Lower leg skin (tissue), 4 donors: Measurements from ENCODE around the gene PNPLA2. TPM values are rescaled to one million over a fixed set of nuclear protein-coding genes. Genes with fewer than 3 reads are reported as not detected.

Experiments
- DNase-seq, 2 donors: peaks; one replicate each; pipeline ENCODE4 v3.0.0-alpha.2; 2019; ENCODE audit warnings: low spot score in 2 of 2
- H3K4me3 ChIP-seq: fragments of 200-600 bp; sonication (generic); 2 replicates; pipeline ENCODE4 v1.5.1; 2017; ENCODE audit warnings: mild to moderate bottlenecking, low read depth; ENCODE audit not compliant: poor library complexity, severe bottlenecking
- CTCF ChIP-seq, 3 donors: fragments of 450-650 bp; IDR thresholded peaks; one replicate each; pipeline ENCODE4 v1.5.1; 2016; ENCODE audit warnings: antibody characterized with exemption in 3 of 3, mild to moderate bottlenecking in 3 of 3, moderate library complexity in 2 of 3
- POLR2A ChIP-seq, 2 donors: fragments of 450-650 bp; IDR thresholded peaks; one replicate each; pipeline ENCODE4 v1.6.1; 2016 to 2017; ENCODE audit warnings: antibody characterized with exemption in 2 of 2, mild to moderate bottlenecking in 1 of 2, moderate library complexity in 1 of 2
- WGBS, 2 donors: methylation state at CpG; one replicate each; pipeline ENCODE4 v1.1.5; 2018; 5-methylcytosine and 5-hydroxymethylcytosine counted together
- intact Hi-C: fragments of 100-400 bp; cut with DNase I; formaldehyde crosslinking; loops from one replicate; pipeline ENCODE4 v1.15.0; 2023; ENCODE audit warnings: low total_unique reads
- total RNA-seq, 4 donors: library from RNA; depleted of rRNA; stranded (reverse); fragments of >200 nt; gene quantifications; one replicate each; pipeline ENCODE4 v1.1.0, GENCODE V29; 2016

The PNPLA2 gene
- total RNA-seq, 4 donors from 2014 or later, result 55.5 to 99.7 (median 72.4) TPM

GRCh38 chr11:844693-845644 lies 26.3 kb downstream of the PNPLA2 start:
- 19 to 20% methylated on average over 15 to 29 of the region's 31 CpGs for WGBS, 2 donors
- no peak overlapping the region for H3K4me3 ChIP-seq
- intact Hi-C loops, result loop anchor here (5.0 kb wide), 1 partner anchor 207 kb away; no protein-coding TSS in a partner anchor
- TF ChIP-seq POLR2A (IDR thresholded peaks at IDR 0.05), result no peak
- no peak for TF ChIP-seq CTCF (IDR thresholded peaks at IDR 0.05)
- peak; percentile 96 to 99 for DNase-seq

- intact Hi-C loops, result no loop called here
- TF ChIP-seq POLR2A (IDR thresholded peaks at IDR 0.05), result no peak
- TF ChIP-seq CTCF (IDR thresholded peaks at IDR 0.05), result no peak
- no peak overlapping the region for H3K4me3 ChIP-seq
- no peak for DNase-seq
- WGBS, 2 donors, result 52 to 63% methylated on average over 4 to 5 of the region's 8 CpGs
Observed at GRCh38 chr11:845872-846495, 27.3 kb downstream of the PNPLA2 start.

GRCh38 chr11:846496-847098 lies 27.9 kb downstream of the PNPLA2 start:
- no peak for TF ChIP-seq POLR2A (IDR thresholded peaks at IDR 0.05)
- no peak for TF ChIP-seq CTCF (IDR thresholded peaks at IDR 0.05)
- intact Hi-C loops, result no loop called here
- DNase-seq, result no peak
- WGBS, 2 donors, result 34 to 54% methylated on average over 8 to 9 of the region's 11 CpGs
- no peak overlapping the region for H3K4me3 ChIP-seq

- DNase-seq, result no peak
- no peak overlapping the region for H3K4me3 ChIP-seq
- TF ChIP-seq POLR2A (IDR thresholded peaks at IDR 0.05) (no peak), CTCF (IDR thresholded peaks at IDR 0.05) (no peak)
- WGBS, 2 donors, result 73 to 91% methylated on average over 7 to 11 of the region's 18 CpGs
- intact Hi-C loops, result no loop called here
Observed at GRCh38 chr11:847876-848275, 29.2 kb downstream of the PNPLA2 start.

GRCh38 chr11:848380-848931 lies 29.7 kb downstream of the PNPLA2 start:
- peak in 1 of 3 donors; percentile 6 for TF ChIP-seq CTCF (IDR thresholded peaks at IDR 0.05)
- no peak for TF ChIP-seq POLR2A (IDR thresholded peaks at IDR 0.05)
- 36 to 42% methylated on average over 11 to 14 of the region's 14 CpGs for WGBS, 2 donors
- no peak overlapping the region for H3K4me3 ChIP-seq
- intact Hi-C loops, result no loop called here
- DNase-seq, result no peak
